ENCODE measurements around the gene SV2C. TPM values are rescaled to one million over a fixed set of nuclear protein-coding genes. Genes with fewer than 3 reads are reported as not detected.

Gene SV2C
- total RNA-seq, 1 donor from 2014 or later = not detected

- H3K4me3 ChIP-seq (ENCODE audit: low read depth, low read length) = no peak overlapping the region
- TF ChIP-seq CTCF (conservative IDR thresholded peaks at IDR 0.05; ENCODE audit: low read depth, low read length) = no peak
- no peak for DNase-seq (ENCODE audit: low read depth)
Measured at GRCh38 chr5:76210946-76211345, 127.8 kb downstream of the SV2C start.

GRCh38 chr5:76213858-76214257, 130.7 kb downstream of the SV2C start:
- TF ChIP-seq CTCF (conservative IDR thresholded peaks at IDR 0.05; ENCODE audit: low read depth, low read length) = no peak
- H3K4me3 ChIP-seq (ENCODE audit: low read depth, low read length) = no peak overlapping the region
- DNase-seq (ENCODE audit: low read depth) = no peak

- DNase-seq (ENCODE audit: low read depth) = no peak
- no peak for TF ChIP-seq CTCF (conservative IDR thresholded peaks at IDR 0.05; ENCODE audit: low read depth, low read length)
Measured at GRCh38 chr5:76216748-76217147, 133.6 kb downstream of the SV2C start.

GRCh38 chr5:76219636-76220035, 136.5 kb downstream of the SV2C start:
- DNase-seq (ENCODE audit: low read depth) = no peak
- H3K4me3 ChIP-seq (ENCODE audit: low read depth, low read length) = no peak overlapping the region
- no peak for TF ChIP-seq CTCF (conservative IDR thresholded peaks at IDR 0.05; ENCODE audit: low read depth, low read length)

More at GRCh38 chr5:76216748-76217147, 133.6 kb downstream of the SV2C start:
- no peak overlapping the region for H3K4me3 ChIP-seq (ENCODE audit: low read depth, low read length)

- no peak overlapping the region for H3K4me3 ChIP-seq (ENCODE audit: low read depth, low read length)
- no peak for DNase-seq (ENCODE audit: low read depth)
- TF ChIP-seq CTCF (conservative IDR thresholded peaks at IDR 0.05; ENCODE audit: low read depth, low read length) = no peak
Measured at GRCh38 chr5:76221311-76221710, 138.1 kb downstream of the SV2C start.

GRCh38 chr5:76222318-76222717, 139.1 kb downstream of the SV2C start:
- no peak overlapping the region for H3K4me3 ChIP-seq (ENCODE audit: low read depth, low read length)
- DNase-seq (ENCODE audit: low read depth) = no peak
- no peak for TF ChIP-seq CTCF (conservative IDR thresholded peaks at IDR 0.05; ENCODE audit: low read depth, low read length)

GRCh38 chr5:76223696-76224095, 140.5 kb downstream of the SV2C start:
- no peak overlapping the region for H3K4me3 ChIP-seq (ENCODE audit: low read depth, low read length)
- DNase-seq (ENCODE audit: low read depth) = no peak
- TF ChIP-seq CTCF (conservative IDR thresholded peaks at IDR 0.05; ENCODE audit: low read depth, low read length) = no peak
